ENCODE results near the gene EDEM3.

DNA sequence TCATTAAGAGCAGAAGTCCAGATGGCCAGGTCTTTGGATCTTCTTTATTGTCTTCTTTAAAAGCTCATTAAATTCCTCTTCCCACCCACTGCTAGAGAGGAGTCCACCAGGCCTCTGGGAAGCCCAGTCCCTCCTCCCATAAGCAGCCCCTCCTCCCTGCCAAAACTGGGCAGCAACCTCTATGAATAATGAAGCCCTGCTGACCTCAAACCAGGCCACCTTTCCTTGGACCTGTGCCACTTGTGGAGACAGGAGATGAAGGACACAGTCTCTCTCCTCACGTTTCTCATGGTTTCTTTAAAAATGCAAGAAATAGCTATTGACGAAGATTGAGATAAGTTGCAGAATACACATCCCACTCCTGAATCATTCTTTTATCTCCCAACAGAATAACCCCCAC is 112.8 kb downstream of the EDEM3 start:
- TF ChIP-seq ZNF384 (IDR thresholded peaks at IDR 0.05) (no peak), SP1 (IDR thresholded peaks at IDR 0.05) (no peak), NFRKB (IDR thresholded peaks at IDR 0.05) (no peak), FOXK2 (IDR thresholded peaks at IDR 0.05) (no peak), FOXM1 (IDR thresholded peaks at IDR 0.05; ENCODE audit: borderline replicate concordance) (no peak), FOXA1 (IDR thresholded peaks at IDR 0.05) (no peak)
- TF ChIP-seq, protein P1, sequence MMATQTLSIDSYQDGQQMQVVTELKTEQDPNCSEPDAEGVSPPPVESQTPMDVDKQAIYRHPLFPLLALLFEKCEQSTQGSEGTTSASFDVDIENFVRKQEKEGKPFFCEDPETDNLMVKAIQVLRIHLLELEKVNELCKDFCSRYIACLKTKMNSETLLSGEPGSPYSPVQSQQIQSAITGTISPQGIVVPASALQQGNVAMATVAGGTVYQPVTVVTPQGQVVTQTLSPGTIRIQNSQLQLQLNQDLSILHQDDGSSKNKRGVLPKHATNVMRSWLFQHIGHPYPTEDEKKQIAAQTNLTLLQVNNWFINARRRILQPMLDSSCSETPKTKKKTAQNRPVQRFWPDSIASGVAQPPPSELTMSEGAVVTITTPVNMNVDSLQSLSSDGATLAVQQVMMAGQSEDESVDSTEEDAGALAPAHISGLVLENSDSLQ (IDR thresholded peaks at IDR 0.05), result no peak
